HG02763 (cell line): ENCODE data around the gene RNF8.
A peak's percentile ranks its signal among the peaks of the same experiment; 100 is the strongest.
"Not testable (repeated sequence)": the region's sequence is repeated elsewhere in the genome, so short reads cannot be mapped to it uniquely, and the experiment has no call there.

Experiments used
- ATAC-seq: cut with Tn5 transposase; IDR thresholded peaks from one replicate; pipeline ENCODE4 v1.9.1; 2021; ENCODE audit warnings: mild to moderate bottlenecking, moderate library complexity; ENCODE audit not compliant: unreplicated experiment

The RNF8 gene

GRCh38 chr6:37393381-37393929 is 39.7 kb downstream of the RNF8 start:
- no peak for ATAC-seq

GRCh38 chr6:37396571-37397180 is 42.9 kb downstream of the RNF8 start:
- ATAC-seq: no peak

GRCh38 chr6:37399131-37399530 is 45.3 kb downstream of the RNF8 start:
- ATAC-seq: no peak

- ATAC-seq: no peak
Observed at GRCh38 chr6:37399795-37400490, 46.2 kb downstream of the RNF8 start.

GRCh38 chr6:37401658-37402057 is 47.9 kb downstream of the RNF8 start:
- not testable (repeated sequence) for ATAC-seq

- no peak for ATAC-seq
Observed at GRCh38 chr6:37406726-37407341, 53.1 kb downstream of the RNF8 start.

GRCh38 chr6:37407948-37408347 is 54.2 kb downstream of the RNF8 start:
- no peak for ATAC-seq

GRCh38 chr6:37409501-37409900 is 55.7 kb downstream of the RNF8 start:
- no peak for ATAC-seq

- ATAC-seq: no peak
Observed at GRCh38 chr6:37417393-37417792, 63.6 kb downstream of the RNF8 start.

- no peak for ATAC-seq
Observed at GRCh38 chr6:37418722-37419121, 64.9 kb downstream of the RNF8 start.

- no peak for ATAC-seq
Observed at GRCh38 chr6:37426058-37426944, 72.5 kb downstream of the RNF8 start.

- ATAC-seq: no peak
Observed at GRCh38 chr6:37426945-37427510, 73.2 kb downstream of the RNF8 start.

- no peak for ATAC-seq
Observed at GRCh38 chr6:37429352-37429750, 75.6 kb downstream of the RNF8 start.

GRCh38 chr6:37432590-37432915 is 78.8 kb downstream of the RNF8 start:
- ATAC-seq: peak; percentile 6

- peak; percentile 94 for ATAC-seq
Observed at GRCh38 chr6:37432916-37433656, 79.3 kb downstream of the RNF8 start, which contains the start of gene CMTR1. Gene CMTR1 (plus strand): TSS chr6:37433221. CDS start chr6:37435630, 2,409 bp downstream.

GRCh38 chr6:37433657-37434271 is 80.0 kb downstream of the RNF8 start:
- peak; percentile 18 for ATAC-seq

GRCh38 chr6:37435373-37435772 is 81.6 kb downstream of the RNF8 start:
- no peak for ATAC-seq

- ATAC-seq: no peak
Observed at GRCh38 chr6:37435816-37436215, 82.0 kb downstream of the RNF8 start.

GRCh38 chr6:37438930-37439329 is 85.1 kb downstream of the RNF8 start:
- no peak for ATAC-seq

- no peak for ATAC-seq
Observed at GRCh38 chr6:37441651-37442050, 87.9 kb downstream of the RNF8 start.
